Sigmoid colon (tissue), 7 donors: ENCODE data around the gene TCP11L2. TPM values are rescaled to one million over a fixed set of nuclear protein-coding genes. Genes with fewer than 3 reads are reported as not detected.

Experiments used
- DNase-seq: peaks from one replicate; pipeline ENCODE4 v3.0.0-alpha.2; 2019
- H3K27ac ChIP-seq, 4 donors: fragments of 200-600 bp; sonication (generic); one replicate each; pipeline ENCODE4 v1.5.1; 2016 to 2019; ENCODE audit warnings: mild to moderate bottlenecking in 1 of 4
- H3K27me3 ChIP-seq, 3 donors: fragments of 200-600 bp; sonication (generic); one replicate each; pipeline ENCODE4 v1.5.1; 2019; ENCODE audit warnings: mild to moderate bottlenecking in 1 of 3
- H3K36me3 ChIP-seq, 4 donors: fragments of 200-600 bp; sonication (generic); one replicate each; pipeline ENCODE4 v1.5.1; 2016 to 2019
- H3K4me1 ChIP-seq, 4 donors: fragments of 200-600 bp; sonication (generic); one replicate each; pipeline ENCODE4 v1.5.1; 2017 to 2019
- H3K4me3 ChIP-seq, 4 donors: fragments of 200-600 bp; sonication (generic); one replicate each; pipeline ENCODE4 v1.5.1; 2017 to 2019; ENCODE audit warnings: mild to moderate bottlenecking in 2 of 4, moderate library complexity in 1 of 4
- H3K9me3 ChIP-seq, 4 donors: fragments of 200-600 bp in 3 of 4; sonication (generic) in 3 of 4; one replicate each; pipeline versions ENCODE4 v1.5.1 to v1.6.1; 2013 to 2019
- EP300 ChIP-seq, 4 donors: sonication (generic); formaldehyde crosslinking; IDR thresholded peaks; one replicate each; pipeline ENCODE4 v1.6.1; 2017; ENCODE audit warnings: antibody characterized with exemption in 4 of 4
- POLR2A ChIP-seq, 2 donors: fragments of 450-650 bp; IDR thresholded peaks; one replicate each; pipeline ENCODE4 v1.6.1; 2016; ENCODE audit warnings: antibody characterized with exemption in 2 of 2, mild to moderate bottlenecking in 2 of 2, moderate library complexity in 2 of 2
- POLR2AphosphoS5 ChIP-seq, 4 donors: sonication (generic); formaldehyde crosslinking; IDR thresholded peaks; one replicate each; pipeline ENCODE4 v1.6.1; 2017; ENCODE audit warnings: antibody characterized with exemption in 4 of 4
- WGBS, 2 donors: extraction: QIAGEN DNeasy Blood & Tissue Kit; methylation state at CpG; one replicate each; pipeline ENCODE4 v1.1.7; 2013; 5-methylcytosine and 5-hydroxymethylcytosine counted together
- intact Hi-C: fragments of 100-400 bp; cut with DNase I; formaldehyde crosslinking; loops from one replicate; pipeline ENCODE4 v1.15.1; 2023
- polyA plus RNA-seq, 3 donors: library from polyadenylated mRNA; stranded (reverse); fragments of 200-250 nt; gene quantifications; one replicate each; pipeline ENCODE4 v1.2.3, GENCODE V29; 2013
- total RNA-seq, 4 donors: library from RNA; depleted of rRNA; stranded (reverse); fragments of >200 nt; gene quantifications; one replicate each; pipeline ENCODE4 v1.1.0, GENCODE V29; 2016
- TF ChIP-seq, protein P1 (sequence below), 4 experiments: fragments of 450-650 bp in 3 of 4; fragments of 200-600 bp in 1 of 4; IDR thresholded peaks; one replicate each; pipeline ENCODE4 v1.5.1; 2016 to 2019; ENCODE audit warnings: antibody characterized with exemption in 4 of 4, mild to moderate bottlenecking in 3 of 4, moderate library complexity in 2 of 4
- donor health status: healthy with polysubstance abuse.
- donor health status: Bipolar disorder and iron deficiency.
- donor health status: healthy.

Gene TCP11L2
- total and polyA plus RNA-seq, 7 donors: 3.0 to 53.5 (median 38.4) TPM

- Histone ChIP-seq H3K4me1 (no peaks in the 10 kb centered on the region), H3K9me3 (no peaks in the 10 kb centered on the region), H3K4me3 (no peak overlapping the region), H3K27me3 (no peaks in the 10 kb centered on the region), H3K27ac (no peak overlapping the region), H3K36me3 (no peaks in the 10 kb centered on the region)
- 91 to 93% methylated on average over 1 of the region's 1 CpG for WGBS, 2 donors
- intact Hi-C loops: no loop called here
- no peak for DNase-seq
- TF ChIP-seq EP300 (IDR thresholded peaks at IDR 0.05) (no peak), POLR2A (IDR thresholded peaks at IDR 0.05) (no peak), POLR2AphosphoS5 (IDR thresholded peaks at IDR 0.05) (no peak)
- TF ChIP-seq, protein P1, sequence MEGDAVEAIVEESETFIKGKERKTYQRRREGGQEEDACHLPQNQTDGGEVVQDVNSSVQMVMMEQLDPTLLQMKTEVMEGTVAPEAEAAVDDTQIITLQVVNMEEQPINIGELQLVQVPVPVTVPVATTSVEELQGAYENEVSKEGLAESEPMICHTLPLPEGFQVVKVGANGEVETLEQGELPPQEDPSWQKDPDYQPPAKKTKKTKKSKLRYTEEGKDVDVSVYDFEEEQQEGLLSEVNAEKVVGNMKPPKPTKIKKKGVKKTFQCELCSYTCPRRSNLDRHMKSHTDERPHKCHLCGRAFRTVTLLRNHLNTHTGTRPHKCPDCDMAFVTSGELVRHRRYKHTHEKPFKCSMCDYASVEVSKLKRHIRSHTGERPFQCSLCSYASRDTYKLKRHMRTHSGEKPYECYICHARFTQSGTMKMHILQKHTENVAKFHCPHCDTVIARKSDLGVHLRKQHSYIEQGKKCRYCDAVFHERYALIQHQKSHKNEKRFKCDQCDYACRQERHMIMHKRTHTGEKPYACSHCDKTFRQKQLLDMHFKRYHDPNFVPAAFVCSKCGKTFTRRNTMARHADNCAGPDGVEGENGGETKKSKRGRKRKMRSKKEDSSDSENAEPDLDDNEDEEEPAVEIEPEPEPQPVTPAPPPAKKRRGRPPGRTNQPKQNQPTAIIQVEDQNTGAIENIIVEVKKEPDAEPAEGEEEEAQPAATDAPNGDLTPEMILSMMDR (IDR thresholded peaks at IDR 0.05): no peak
These were observed 14.4 kb upstream of the TCP11L2 start for GRCh38 chr12:106288101-106288493.

DNA sequence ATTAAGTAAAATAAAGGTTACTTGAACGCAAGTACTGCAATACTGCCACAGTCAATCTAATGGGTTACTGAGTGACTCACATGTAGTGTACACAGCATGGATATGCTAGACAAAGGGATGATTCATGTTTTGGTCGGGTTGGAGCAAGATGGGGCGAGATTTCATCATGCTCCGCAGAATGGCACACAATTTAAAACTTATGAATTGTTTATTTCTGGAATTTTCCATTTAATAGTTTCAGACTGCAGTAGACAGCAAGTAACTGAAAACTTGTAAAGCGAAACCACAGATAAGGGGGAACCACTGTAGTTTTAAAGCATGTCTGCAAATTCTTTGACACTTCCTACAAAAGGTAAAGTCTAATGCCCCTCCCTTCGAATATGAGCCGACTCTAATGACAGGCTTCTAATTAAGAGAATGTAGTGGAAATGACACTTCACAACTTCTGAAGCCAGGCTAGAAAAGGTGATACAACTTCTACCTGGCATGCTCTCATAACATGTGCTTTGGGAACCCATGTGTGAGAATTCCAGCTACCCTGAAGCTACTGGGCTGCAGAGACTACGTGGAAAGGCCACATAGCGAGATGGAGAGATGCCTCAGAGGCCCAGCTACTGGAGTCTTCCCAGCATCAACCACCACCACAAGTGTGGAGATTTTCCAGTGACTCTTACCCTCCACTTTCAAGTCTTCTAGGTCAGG lies 13.9 kb upstream of the TCP11L2 start:
- no peak for DNase-seq
- 47 to 73% methylated on average over 9 of the region's 9 CpGs for WGBS, 2 donors
- TF ChIP-seq POLR2AphosphoS5 (IDR thresholded peaks at IDR 0.05) (no peak), POLR2A (IDR thresholded peaks at IDR 0.05) (no peak), EP300 (IDR thresholded peaks at IDR 0.05) (no peak)
- TF ChIP-seq, protein P1 (IDR thresholded peaks at IDR 0.05): no peak
- H3K27ac ChIP-seq: no peak overlapping the region
- no peaks in the 10 kb centered on the region for H3K36me3 ChIP-seq
- H3K4me1 ChIP-seq: no peaks in the 10 kb centered on the region
- no peaks in the 10 kb centered on the region for H3K9me3 ChIP-seq
- H3K27me3 ChIP-seq: no peaks in the 10 kb centered on the region
- intact Hi-C loops: no loop called here
- no peak overlapping the region for H3K4me3 ChIP-seq

DNA sequence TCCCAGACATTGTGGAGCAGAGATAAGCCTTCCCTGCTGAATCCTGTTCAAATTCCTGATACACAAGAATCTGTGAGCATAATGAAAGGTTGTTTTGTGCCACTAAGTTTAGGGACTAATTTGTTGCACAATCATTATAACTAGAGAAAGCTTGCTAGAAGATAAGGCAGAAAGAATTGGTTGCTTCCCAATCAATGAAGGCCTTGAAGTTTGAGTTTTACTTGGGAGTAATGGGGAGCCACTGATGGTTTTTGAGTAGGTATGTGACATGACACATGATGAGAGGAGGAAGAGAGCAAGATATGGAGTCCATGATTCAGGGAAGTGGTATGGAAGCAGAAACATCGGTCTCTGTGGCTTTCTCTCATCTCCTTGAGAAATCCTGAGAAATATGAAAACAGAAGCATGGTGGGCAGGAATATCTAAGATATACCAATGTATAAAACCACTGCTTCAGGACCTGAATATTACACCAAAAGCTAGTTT lies 13.3 kb upstream of the TCP11L2 start:
- 49 to 93% methylated on average over 1 of the region's 1 CpG for WGBS, 2 donors
- Histone ChIP-seq H3K4me3 (no peak overlapping the region), H3K27ac (no peak overlapping the region), H3K4me1 (no peaks in the 10 kb centered on the region), H3K27me3 (no peaks in the 10 kb centered on the region), H3K36me3 (no peaks in the 10 kb centered on the region), H3K9me3 (no peaks in the 10 kb centered on the region)
- no peak for TF ChIP-seq POLR2AphosphoS5 (IDR thresholded peaks at IDR 0.05)
- TF ChIP-seq POLR2A (IDR thresholded peaks at IDR 0.05): no peak
- TF ChIP-seq, protein P1 (IDR thresholded peaks at IDR 0.05): no peak
- TF ChIP-seq EP300 (IDR thresholded peaks at IDR 0.05): no peak
- intact Hi-C loops: no loop called here
- no peak for DNase-seq

DNA sequence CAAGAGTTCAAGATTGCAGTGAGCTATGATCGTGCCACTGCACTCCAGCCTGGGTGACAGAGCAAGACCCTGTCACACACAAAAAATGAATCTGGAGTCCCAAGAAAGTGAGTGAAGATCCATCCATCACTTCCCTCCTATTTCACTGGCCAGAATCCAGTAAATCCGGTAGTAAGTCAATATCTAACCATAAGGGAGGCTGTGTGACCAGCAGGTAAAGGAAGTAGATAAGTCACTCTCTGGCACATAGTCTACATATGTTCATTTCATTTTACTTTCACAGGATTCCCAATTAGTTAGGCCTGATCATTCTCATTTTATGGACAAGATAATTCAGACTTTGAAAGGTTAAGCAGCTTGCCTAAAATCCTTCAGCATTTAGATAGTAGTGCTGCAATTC lies 11.9 kb upstream of the TCP11L2 start:
- WGBS, 2 donors: 58 to 78% methylated on average over 2 of the region's 2 CpGs
- no peaks in the 10 kb centered on the region for H3K36me3 ChIP-seq
- no peaks in the 10 kb centered on the region for H3K27me3 ChIP-seq
- no peaks in the 10 kb centered on the region for H3K9me3 ChIP-seq
- DNase-seq: no peak
- no peak overlapping the region for H3K27ac ChIP-seq
- no peak for TF ChIP-seq POLR2A (IDR thresholded peaks at IDR 0.05)
- TF ChIP-seq POLR2AphosphoS5 (IDR thresholded peaks at IDR 0.05): no peak
- TF ChIP-seq, protein P1 (IDR thresholded peaks at IDR 0.05): no peak
- TF ChIP-seq EP300 (IDR thresholded peaks at IDR 0.05): no peak
- intact Hi-C loops: no loop called here
- H3K4me1 ChIP-seq: no peaks in the 10 kb centered on the region
- H3K4me3 ChIP-seq: no peak overlapping the region
